ENCODE results near the gene ARHGAP8. TPM values are rescaled to one million over a fixed set of nuclear protein-coding genes. Genes with fewer than 3 reads are reported as not detected.

ARHGAP8 gene
- total RNA-seq, 2 experiments from 2014 or later, result 5.7 to 6.3 TPM

DNA sequence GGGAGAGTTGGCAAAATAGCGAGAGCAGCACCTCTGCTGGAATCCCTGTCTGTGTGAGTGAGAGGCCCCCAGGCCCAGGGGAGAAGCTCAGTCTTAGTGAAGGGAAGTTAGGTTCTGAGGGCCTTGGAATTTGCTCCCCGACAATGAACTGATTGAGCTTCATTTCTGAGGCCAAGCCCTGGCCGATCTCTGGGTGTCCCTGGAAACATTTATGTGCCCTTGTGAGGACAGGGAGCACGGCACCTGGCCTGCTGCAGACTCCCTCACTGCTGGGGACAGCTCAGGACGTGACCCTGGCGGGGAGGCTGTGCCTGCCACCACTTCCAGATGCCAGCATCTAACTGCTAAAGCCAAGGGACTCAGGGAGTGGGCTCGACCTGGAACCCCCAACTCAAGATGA lies 52.0 kb downstream of the ARHGAP8 start:
- Mint-ChIP-seq H3K9me3 (no peaks in the 10 kb centered on the region), H3K4me3 (no peak overlapping the region), H3K36me3 (ENCODE audit: low read depth) (no peaks in the 10 kb centered on the region), H3K27me3 (peaks cover 15% of the 10 kb centered on the region), H3K4me1 (ENCODE audit: low read depth) (no peaks in the 10 kb centered on the region), H3K27ac (no peak overlapping the region)
- no peak overlapping the region for H3K4me3 ChIP-seq (ENCODE audit: low read length)
- H3K36me3 ChIP-seq (ENCODE audit: insufficient read depth, low read length), result no peaks in the 10 kb centered on the region
- H3K27me3 ChIP-seq (ENCODE audit: control insufficient read depth in 1 of 2, insufficient read depth in 2 of 2, low read length in 2 of 2), result no peaks in the 10 kb centered on the region
- H3K4me1 ChIP-seq (ENCODE audit: insufficient read depth, low read length), result peaks cover 3% of the 10 kb centered on the region
- CTCF ChIA-PET, result no interaction called here
- DNase-seq, result no peak
- POLR2A ChIA-PET, result no interaction called here
- H3K9me3 ChIP-seq (ENCODE audit: control insufficient read depth in 1 of 2, insufficient read depth in 1 of 2, low read length in 2 of 2), result no peaks in the 10 kb centered on the region
- ATAC-seq (ENCODE audit: poor library complexity), result no peak
- intact Hi-C loops (cut with DNase I, micrococcal nuclease), result no loop called here
- no peak overlapping the region for H3K27ac ChIP-seq (ENCODE audit: low read depth in 1 of 2, low read length in 2 of 2)
- no peak for TF ChIP-seq CTCF (IDR thresholded peaks at IDR 0.05)

DNA sequence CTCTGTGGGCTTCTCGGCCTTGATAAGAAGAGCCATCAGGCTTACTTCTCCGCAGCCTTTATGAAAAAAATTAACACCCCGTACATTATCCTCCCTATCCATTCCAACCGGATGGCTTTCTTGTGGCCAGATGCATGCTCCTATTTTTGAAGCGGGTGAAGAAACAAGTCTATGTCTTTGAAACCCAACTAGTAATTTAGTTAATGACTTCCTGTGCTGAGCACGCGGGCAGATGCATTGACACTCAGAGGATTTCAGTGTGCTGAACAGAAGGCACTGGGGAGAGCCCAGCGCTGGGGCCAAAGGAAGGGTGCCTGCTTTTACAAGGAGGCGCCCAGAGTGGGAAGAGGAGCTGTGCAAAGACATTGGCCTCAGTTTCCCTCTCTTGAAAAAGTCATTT lies 53.3 kb downstream of the ARHGAP8 start:
- no peak overlapping the region for H3K4me3 ChIP-seq (ENCODE audit: low read length)
- Mint-ChIP-seq H3K27me3 (peaks cover 15% of the 10 kb centered on the region), H3K9me3 (no peaks in the 10 kb centered on the region), H3K27ac (no peak overlapping the region), H3K4me1 (ENCODE audit: low read depth) (no peaks in the 10 kb centered on the region), H3K36me3 (ENCODE audit: low read depth) (no peaks in the 10 kb centered on the region), H3K4me3 (no peak overlapping the region)
- no peaks in the 10 kb centered on the region for H3K27me3 ChIP-seq (ENCODE audit: control insufficient read depth in 1 of 2, insufficient read depth in 2 of 2, low read length in 2 of 2)
- CTCF ChIA-PET, result no interaction called here
- no peaks in the 10 kb centered on the region for H3K36me3 ChIP-seq (ENCODE audit: insufficient read depth, low read length)
- POLR2A ChIA-PET, result no interaction called here
- no peak for TF ChIP-seq CTCF (IDR thresholded peaks at IDR 0.05)
- DNase-seq, result no peak
- intact Hi-C loops (cut with DNase I, micrococcal nuclease), result no loop called here
- H3K27ac ChIP-seq (ENCODE audit: low read depth in 1 of 2, low read length in 2 of 2), result no peak overlapping the region
- H3K9me3 ChIP-seq (ENCODE audit: control insufficient read depth in 1 of 2, insufficient read depth in 1 of 2, low read length in 2 of 2), result no peaks in the 10 kb centered on the region
- H3K4me1 ChIP-seq (ENCODE audit: insufficient read depth, low read length), result peaks cover 3% of the 10 kb centered on the region
- ATAC-seq (ENCODE audit: poor library complexity), result no peak

- Histone ChIP-seq H3K36me3 (ENCODE audit: insufficient read depth, low read length) (no peaks in the 10 kb centered on the region), H3K27me3 (ENCODE audit: control insufficient read depth in 1 of 2, insufficient read depth in 2 of 2, low read length in 2 of 2) (no peaks in the 10 kb centered on the region), H3K27ac (ENCODE audit: low read depth in 1 of 2, low read length in 2 of 2) (no peak overlapping the region), H3K4me1 (ENCODE audit: insufficient read depth, low read length) (peaks cover 3% of the 10 kb centered on the region), H3K9me3 (ENCODE audit: control insufficient read depth in 1 of 2, insufficient read depth in 1 of 2, low read length in 2 of 2) (no peaks in the 10 kb centered on the region), H3K4me3 (ENCODE audit: low read length) (no peak overlapping the region)
- intact Hi-C loops (cut with DNase I, micrococcal nuclease), result no loop called here
- H3K4me1 Mint-ChIP-seq (ENCODE audit: low read depth), result no peaks in the 10 kb centered on the region
- ChIA-PET POLR2A (no interaction called here), CTCF (no interaction called here)
- no peak overlapping the region for H3K4me3 Mint-ChIP-seq
- DNase-seq (no peak), ATAC-seq (ENCODE audit: poor library complexity) (no peak)
- H3K9me3 Mint-ChIP-seq, result no peaks in the 10 kb centered on the region
- TF ChIP-seq CTCF (IDR thresholded peaks at IDR 0.05), result no peak
- no peaks in the 10 kb centered on the region for H3K36me3 Mint-ChIP-seq (ENCODE audit: low read depth)
- peaks cover 18% of the 10 kb centered on the region for H3K27me3 Mint-ChIP-seq
- no peak overlapping the region for H3K27ac Mint-ChIP-seq
Measured at GRCh38 chr22:44807232-44807631, 54.9 kb downstream of the ARHGAP8 start.
